ENCODE data around the gene KRT39. TPM values are rescaled to one million over a fixed set of nuclear protein-coding genes. Genes with fewer than 3 reads are reported as not detected.

KRT39 gene
- total RNA-seq, 1 experiment from 2014 or later, result not detected

DNA sequence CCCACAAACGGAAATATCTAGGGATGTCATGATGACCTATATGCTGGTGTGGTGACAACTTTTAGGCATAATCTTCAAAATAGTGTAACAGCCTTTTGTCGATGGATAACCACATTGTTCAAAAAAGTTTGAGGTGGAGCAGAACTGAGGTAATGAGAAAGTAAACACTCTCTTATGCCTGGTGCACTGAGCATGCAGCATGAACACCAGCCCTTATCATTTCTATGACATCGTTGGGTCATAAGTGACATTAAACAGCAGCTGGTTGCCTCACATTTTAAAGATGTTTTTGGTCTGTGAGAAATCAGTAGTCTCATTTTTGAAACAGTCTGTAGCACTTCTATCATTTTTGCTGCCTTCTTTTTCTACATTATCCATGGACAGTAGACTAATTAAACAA lies 31.1 kb downstream of the KRT39 start:
- TF ChIP-seq EZH2 (IDR thresholded peaks at IDR 0.05; ENCODE audit: borderline replicate concordance, low read depth, low read length, poor library complexity, severe bottlenecking), result no peak
- TF ChIP-seq, protein P1, sequence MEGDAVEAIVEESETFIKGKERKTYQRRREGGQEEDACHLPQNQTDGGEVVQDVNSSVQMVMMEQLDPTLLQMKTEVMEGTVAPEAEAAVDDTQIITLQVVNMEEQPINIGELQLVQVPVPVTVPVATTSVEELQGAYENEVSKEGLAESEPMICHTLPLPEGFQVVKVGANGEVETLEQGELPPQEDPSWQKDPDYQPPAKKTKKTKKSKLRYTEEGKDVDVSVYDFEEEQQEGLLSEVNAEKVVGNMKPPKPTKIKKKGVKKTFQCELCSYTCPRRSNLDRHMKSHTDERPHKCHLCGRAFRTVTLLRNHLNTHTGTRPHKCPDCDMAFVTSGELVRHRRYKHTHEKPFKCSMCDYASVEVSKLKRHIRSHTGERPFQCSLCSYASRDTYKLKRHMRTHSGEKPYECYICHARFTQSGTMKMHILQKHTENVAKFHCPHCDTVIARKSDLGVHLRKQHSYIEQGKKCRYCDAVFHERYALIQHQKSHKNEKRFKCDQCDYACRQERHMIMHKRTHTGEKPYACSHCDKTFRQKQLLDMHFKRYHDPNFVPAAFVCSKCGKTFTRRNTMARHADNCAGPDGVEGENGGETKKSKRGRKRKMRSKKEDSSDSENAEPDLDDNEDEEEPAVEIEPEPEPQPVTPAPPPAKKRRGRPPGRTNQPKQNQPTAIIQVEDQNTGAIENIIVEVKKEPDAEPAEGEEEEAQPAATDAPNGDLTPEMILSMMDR (conservative IDR thresholded peaks at IDR 0.05; ENCODE audit: low read depth, low read length), result no peak
- H3K36me3 ChIP-seq (ENCODE audit: insufficient read depth, low read length, poor library complexity, severe bottlenecking), result no peaks in the 10 kb centered on the region
- no peaks in the 10 kb centered on the region for H3K27me3 ChIP-seq (replicated peaks; ENCODE audit: insufficient read depth, low read depth, low read length, poor library complexity)
- no peaks in the 10 kb centered on the region for H3K4me1 ChIP-seq (ENCODE audit: insufficient read depth, low read length, poor library complexity, severe bottlenecking)
- H3K27ac ChIP-seq (ENCODE audit: low read depth, low read length, poor library complexity, severe bottlenecking), result no peak overlapping the region
- ChIA-PET POLR2A (ENCODE audit: low non-redundant PET) (no interaction called here), CTCF (no interaction called here)
- no peak overlapping the region for H3K4me3 ChIP-seq (ENCODE audit: low read depth, low read length, poor library complexity, severe bottlenecking)
- no peaks in the 10 kb centered on the region for H3K9me3 ChIP-seq (ENCODE audit: low read depth, low read length, poor library complexity, severe bottlenecking)
- no peak for DNase-seq (ENCODE audit: low spot score)
- intact Hi-C loops (cut with micrococcal nuclease; ENCODE audit: unreplicated experiment), result no loop called here
- no TSS peak for BruUV-seq (replicated peaks)

DNA sequence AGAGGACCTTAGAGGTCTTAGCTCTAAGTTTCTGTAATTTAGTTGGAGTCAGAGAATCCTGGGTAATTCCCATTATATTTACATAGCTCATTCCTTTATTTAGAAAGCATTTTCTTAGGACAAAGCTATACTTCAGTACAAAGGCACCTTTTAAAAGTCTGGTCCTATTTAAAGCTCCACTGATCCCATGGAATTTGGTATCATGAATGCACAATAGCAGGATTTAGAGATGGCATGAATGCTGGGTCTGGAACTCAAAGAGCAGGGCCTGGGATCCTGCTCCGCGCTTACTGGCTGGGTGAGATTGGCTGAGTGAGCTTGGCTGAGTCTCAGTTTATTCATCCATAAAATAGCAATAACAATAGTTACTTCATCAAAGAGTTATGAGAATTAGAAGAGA lies 34.1 kb downstream of the KRT39 start:
- intact Hi-C loops (cut with micrococcal nuclease; ENCODE audit: unreplicated experiment), result no loop called here
- POLR2A ChIA-PET (ENCODE audit: low non-redundant PET), result no interaction called here
- CTCF ChIA-PET, result no interaction called here
- no peaks in the 10 kb centered on the region for H3K27me3 ChIP-seq (replicated peaks; ENCODE audit: insufficient read depth, low read depth, low read length, poor library complexity)
- DNase-seq (ENCODE audit: low spot score), result no peak
- no peaks in the 10 kb centered on the region for H3K9me3 ChIP-seq (ENCODE audit: low read depth, low read length, poor library complexity, severe bottlenecking)
- H3K36me3 ChIP-seq (ENCODE audit: insufficient read depth, low read length, poor library complexity, severe bottlenecking), result no peaks in the 10 kb centered on the region
- H3K27ac ChIP-seq (ENCODE audit: low read depth, low read length, poor library complexity, severe bottlenecking), result no peak overlapping the region
- no peaks in the 10 kb centered on the region for H3K4me1 ChIP-seq (ENCODE audit: insufficient read depth, low read length, poor library complexity, severe bottlenecking)
- TF ChIP-seq, protein P1 (conservative IDR thresholded peaks at IDR 0.05; ENCODE audit: low read depth, low read length), result no peak
- no peak for TF ChIP-seq EZH2 (IDR thresholded peaks at IDR 0.05; ENCODE audit: borderline replicate concordance, low read depth, low read length, poor library complexity, severe bottlenecking)
- no peak overlapping the region for H3K4me3 ChIP-seq (ENCODE audit: low read depth, low read length, poor library complexity, severe bottlenecking)
- no TSS peak for BruUV-seq (replicated peaks)

DNA sequence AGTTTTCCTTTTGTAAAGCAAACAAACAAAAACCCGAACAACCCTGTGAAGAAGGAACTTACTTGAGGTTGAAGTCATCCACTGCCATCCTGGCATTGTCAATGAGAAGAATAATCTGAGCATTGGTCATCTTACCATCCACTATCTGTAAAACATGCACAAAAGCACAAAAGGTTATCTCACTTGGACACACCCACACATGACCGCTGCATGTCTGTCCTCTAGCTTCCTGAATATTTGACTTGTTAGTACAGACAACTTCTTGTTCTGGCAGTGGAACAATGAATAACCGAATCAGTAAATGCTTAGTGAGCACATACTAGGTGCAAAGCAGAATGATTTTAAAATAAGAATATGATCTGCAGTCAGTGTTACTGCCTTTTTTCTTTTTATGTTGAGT lies 35.4 kb downstream of the KRT39 start:
- TF ChIP-seq EZH2 (IDR thresholded peaks at IDR 0.05; ENCODE audit: borderline replicate concordance, low read depth, low read length, poor library complexity, severe bottlenecking), result no peak
- TF ChIP-seq, protein P1 (conservative IDR thresholded peaks at IDR 0.05; ENCODE audit: low read depth, low read length), result no peak
- H3K27me3 ChIP-seq (replicated peaks; ENCODE audit: insufficient read depth, low read depth, low read length, poor library complexity), result no peaks in the 10 kb centered on the region
- H3K36me3 ChIP-seq (ENCODE audit: insufficient read depth, low read length, poor library complexity, severe bottlenecking), result no peaks in the 10 kb centered on the region
- ChIA-PET POLR2A (ENCODE audit: low non-redundant PET) (no interaction called here), CTCF (no interaction called here)
- intact Hi-C loops (cut with micrococcal nuclease; ENCODE audit: unreplicated experiment), result no loop called here
- H3K4me3 ChIP-seq (ENCODE audit: low read depth, low read length, poor library complexity, severe bottlenecking), result no peak overlapping the region
- no peaks in the 10 kb centered on the region for H3K4me1 ChIP-seq (ENCODE audit: insufficient read depth, low read length, poor library complexity, severe bottlenecking)
- no peak overlapping the region for H3K27ac ChIP-seq (ENCODE audit: low read depth, low read length, poor library complexity, severe bottlenecking)
- BruUV-seq (replicated peaks), result no TSS peak
- DNase-seq (ENCODE audit: low spot score), result no peak
- H3K9me3 ChIP-seq (ENCODE audit: low read depth, low read length, poor library complexity, severe bottlenecking), result no peaks in the 10 kb centered on the region

Data from A673 (cell line).